SK-N-SH (cell line): Measurements from ENCODE around the gene PXMP2.

Experiments used
- CTCF ChIP-seq: fragments of 200-600 bp; sonication (generic); IDR thresholded peaks from 2 replicates; pipeline ENCODE4 v1.6.1; 2017; ENCODE audit warnings: antibody characterized with exemption, mild to moderate bottlenecking, moderate library complexity
- EP300 ChIP-seq, 2 experiments: IDR thresholded peaks; 2 replicates each; pipeline versions ENCODE4 v1.4.0 to v1.6.1; 2012; ENCODE audit warnings: borderline replicate concordance in 1 of 2, low read depth in 1 of 2, low read length in 1 of 2
- EZH2phosphoT487 ChIP-seq: fragments of 200-600 bp; sonication (generic); IDR thresholded peaks from 2 replicates; pipeline ENCODE4 v1.6.1; 2017; ENCODE audit warnings: low read depth, mixed run types, mild to moderate bottlenecking, antibody characterized with exemption, moderate library complexity, borderline replicate concordance
- NFIC ChIP-seq: IDR thresholded peaks from 2 replicates; pipeline ENCODE4 v1.4.0; 2012; ENCODE audit warnings: borderline replicate concordance
- NRF1 ChIP-seq: IDR thresholded peaks from 2 replicates; pipeline ENCODE4 v1.6.1; 2012; ENCODE audit warnings: low read depth, mild to moderate bottlenecking, low read length
- POLR2AphosphoS5 ChIP-seq: IDR thresholded peaks from 2 replicates; pipeline ENCODE4 v1.6.1; 2012; ENCODE audit warnings: low read depth, low read length
- RCOR1 ChIP-seq: fragments of 150-350 bp; IDR thresholded peaks from 2 replicates; pipeline ENCODE4 v1.6.1; 2017; ENCODE audit warnings: antibody characterized with exemption, low read length
- SMC3 ChIP-seq: IDR thresholded peaks from 2 replicates; pipeline ENCODE4 v1.6.1; 2012; ENCODE audit warnings: low read depth, low read length, improper control_type of control experiment

DNA sequence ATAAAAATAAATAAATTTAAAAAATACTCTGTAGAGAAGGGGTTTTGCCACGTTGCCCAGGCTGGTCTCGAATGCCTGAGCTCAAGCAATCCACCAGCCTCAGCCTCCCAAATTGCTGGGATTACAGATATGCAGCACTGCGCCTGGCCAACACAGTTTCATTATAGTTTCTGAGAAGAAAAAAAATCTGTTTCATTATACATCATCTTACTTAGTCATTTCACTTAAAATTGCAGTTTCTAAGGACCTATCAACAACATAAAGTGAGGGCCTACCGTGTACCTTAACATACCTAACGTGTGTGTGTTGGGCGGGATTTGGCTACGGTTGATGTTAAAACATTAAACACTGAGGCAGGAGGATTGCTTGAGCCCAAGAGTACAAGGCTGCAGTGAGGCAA lies 40.5 kb upstream of the PXMP2 start:
- TF ChIP-seq CTCF, result no peak
- TF ChIP-seq POLR2AphosphoS5, result no peak
- no peak for TF ChIP-seq SMC3
- TF ChIP-seq RCOR1, result no peak
- TF ChIP-seq EZH2phosphoT487, result no peak
- no peak for TF ChIP-seq NFIC
- no peak for TF ChIP-seq EP300 (IDR thresholded peaks at IDR 0.05; ENCODE audit: borderline replicate concordance in 1 of 2, low read depth in 1 of 2, low read length in 1 of 2)
- no peak for TF ChIP-seq NRF1
